HG03060 (cell line): ENCODE measurements around the gene MIER3.
"Not testable (repeated sequence)": the region's sequence is repeated elsewhere in the genome, so short reads cannot be mapped to it uniquely, and the experiment has no call there.

Experiments
- ATAC-seq: cut with Tn5 transposase; IDR thresholded peaks from one replicate; pipeline ENCODE4 v1.9.1; 2021; ENCODE audit warnings: low read depth, moderate number of reproducible peaks; ENCODE audit not compliant: unreplicated experiment

Gene MIER3, protein sequence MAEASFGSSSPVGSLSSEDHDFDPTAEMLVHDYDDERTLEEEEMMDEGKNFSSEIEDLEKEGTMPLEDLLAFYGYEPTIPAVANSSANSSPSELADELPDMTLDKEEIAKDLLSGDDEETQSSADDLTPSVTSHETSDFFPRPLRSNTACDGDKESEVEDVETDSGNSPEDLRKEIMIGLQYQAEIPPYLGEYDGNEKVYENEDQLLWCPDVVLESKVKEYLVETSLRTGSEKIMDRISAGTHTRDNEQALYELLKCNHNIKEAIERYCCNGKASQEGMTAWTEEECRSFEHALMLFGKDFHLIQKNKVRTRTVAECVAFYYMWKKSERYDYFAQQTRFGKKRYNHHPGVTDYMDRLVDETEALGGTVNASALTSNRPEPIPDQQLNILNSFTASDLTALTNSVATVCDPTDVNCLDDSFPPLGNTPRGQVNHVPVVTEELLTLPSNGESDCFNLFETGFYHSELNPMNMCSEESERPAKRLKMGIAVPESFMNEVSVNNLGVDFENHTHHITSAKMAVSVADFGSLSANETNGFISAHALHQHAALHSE

DNA sequence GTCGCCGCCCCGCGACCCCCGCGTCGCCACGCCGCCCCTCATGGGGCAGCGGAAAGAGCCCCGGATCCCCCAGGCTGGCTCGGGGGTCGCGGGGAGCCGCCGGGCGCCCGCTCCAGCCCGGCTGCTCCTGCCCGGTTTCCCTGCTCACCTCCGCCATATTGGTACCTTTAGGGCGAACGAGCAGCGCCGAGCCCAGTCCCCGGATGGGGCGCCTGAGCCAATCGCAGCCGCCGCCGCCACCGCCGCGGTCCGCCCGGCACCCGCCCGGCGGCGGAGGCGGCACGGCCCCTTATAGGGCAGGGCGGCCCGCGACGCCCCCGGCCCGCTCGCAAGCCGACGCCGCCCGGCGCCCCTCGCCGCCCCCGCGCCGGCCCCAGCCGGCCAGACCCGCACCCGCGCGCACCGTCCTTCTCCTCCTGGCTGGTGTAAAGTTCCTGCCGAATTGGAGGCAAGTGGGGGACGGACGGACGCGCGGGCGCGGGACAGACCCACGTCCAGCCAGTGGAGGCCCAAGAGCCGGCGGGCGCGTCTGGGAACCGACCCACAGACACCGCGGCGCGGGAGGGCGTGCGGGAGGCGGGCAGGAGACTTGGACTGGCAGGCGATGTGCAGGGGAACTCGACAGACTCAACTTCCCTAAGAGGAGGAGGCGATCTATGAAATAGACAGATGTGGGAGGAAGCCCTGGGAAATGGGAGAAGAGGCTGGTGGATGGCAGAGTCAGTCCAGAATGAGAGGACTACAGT is at the start of gene MIER3:
MIER3 (minus strand) TSS at position 178 of the 746 bp plus-strand sequence; CDS start at position 157, 21 bp downstream.
- ATAC-seq, result peak; percentile 50

DNA sequence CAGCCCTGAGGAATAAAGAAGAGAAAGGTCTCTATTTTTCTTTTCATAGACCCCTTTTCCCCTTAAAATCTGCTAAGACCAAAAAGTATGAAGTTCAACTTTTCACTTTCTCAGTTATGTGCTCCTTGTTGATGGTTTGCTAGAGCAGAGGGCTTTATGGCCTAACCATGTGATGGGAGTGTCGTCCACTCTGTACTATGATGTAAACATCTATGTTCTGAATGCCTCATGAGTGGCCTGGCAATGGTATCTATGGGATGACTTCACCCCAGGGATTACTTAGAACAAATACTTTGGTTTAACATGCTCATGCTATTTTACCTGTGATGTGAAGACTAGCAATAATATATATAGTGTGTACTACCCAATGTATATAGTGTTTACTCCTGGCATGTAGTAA is 43.7 kb upstream of the MIER3 start:
- no peak for ATAC-seq

DNA sequence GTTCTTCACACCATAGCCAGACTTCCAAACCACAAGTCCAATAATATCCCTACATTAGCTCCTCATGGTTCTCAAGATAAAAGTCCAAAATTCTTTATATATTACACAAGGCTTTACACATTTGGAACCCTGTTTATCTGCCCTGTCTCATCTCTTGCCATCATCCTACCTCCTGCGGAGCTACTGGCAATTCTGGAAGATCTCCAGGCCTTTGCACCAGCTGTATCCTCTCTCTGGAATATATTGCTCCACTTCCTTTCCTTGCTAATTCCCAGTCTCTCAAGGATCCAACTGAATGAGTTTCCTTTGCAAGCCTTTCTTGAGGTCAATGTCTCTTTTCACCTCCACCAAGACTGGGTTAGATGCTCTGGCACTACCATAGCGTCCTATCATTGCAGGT is 41.3 kb upstream of the MIER3 start:
- no peak for ATAC-seq

DNA sequence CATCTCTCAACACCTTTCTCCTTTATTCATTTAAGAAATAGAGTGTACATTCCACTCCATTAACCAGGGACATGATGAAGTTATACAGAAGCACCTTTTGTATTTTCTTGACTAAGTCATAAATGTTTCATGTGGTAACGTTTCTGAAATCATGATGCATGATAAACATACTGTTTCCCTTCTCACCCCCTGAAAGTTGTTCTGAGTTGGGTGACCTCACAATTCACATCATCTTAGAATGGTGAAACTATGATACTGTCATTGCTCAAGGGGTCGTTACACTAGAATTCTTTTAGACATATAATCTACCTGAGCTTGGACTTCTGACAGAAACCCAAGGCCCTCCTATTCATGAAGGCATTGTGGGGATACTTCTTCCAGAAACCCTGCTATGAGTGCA is 37.8 kb upstream of the MIER3 start:
- no peak for ATAC-seq

DNA sequence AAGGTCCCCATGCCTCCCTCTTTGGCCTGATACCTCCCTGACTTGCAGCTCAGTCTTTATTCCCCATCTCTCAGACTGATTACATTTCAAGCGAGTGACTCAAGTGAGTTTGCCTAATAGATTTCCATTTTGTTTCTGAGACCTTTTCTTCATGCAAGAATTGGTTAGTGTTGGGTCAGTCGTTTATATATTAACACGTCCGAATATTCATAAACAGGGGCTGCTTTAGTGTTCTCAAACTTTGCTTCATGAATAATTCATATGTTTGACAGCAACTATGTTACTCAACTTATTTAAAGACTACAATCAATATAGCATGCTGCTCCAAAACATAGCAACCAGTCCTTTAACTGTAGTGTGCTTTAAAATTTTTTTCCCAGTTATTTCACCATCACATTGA is 36.6 kb upstream of the MIER3 start:
- ATAC-seq, result no peak

DNA sequence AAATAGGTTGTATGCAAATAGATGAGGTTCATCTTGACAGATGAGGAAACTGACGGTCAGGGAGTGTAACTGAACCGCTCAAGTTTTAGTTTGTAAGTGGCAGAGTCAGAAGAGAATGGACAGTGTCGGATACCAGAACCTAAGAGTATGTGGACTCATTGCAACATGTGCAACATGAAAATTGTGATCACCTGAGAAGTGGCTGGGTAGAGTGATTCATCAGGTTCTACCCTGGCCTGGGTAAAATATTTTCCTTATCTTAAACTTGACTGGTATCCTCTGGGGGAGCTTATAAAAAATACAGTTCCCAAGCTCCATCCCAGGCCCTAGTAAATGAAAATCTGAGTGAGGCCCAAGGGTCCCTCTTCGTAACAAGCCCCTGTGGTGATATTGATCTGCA is 35.2 kb upstream of the MIER3 start:
- ATAC-seq, result no peak

DNA sequence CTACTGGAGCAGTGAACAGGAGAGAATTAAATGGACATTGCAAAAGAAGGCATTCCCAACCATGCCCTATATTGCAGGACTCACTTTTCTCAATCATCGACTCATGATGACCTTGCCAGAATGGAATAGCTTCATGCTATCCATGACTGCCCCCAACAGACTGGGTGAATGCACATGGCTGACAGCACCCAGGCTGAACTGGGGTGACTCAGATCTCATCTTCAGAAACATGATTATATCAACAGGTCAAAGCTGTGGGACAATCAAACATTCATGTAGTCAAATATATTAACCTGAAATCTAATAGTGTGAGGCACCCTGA is 34.7 kb upstream of the MIER3 start:
- peak; percentile 37 for ATAC-seq

DNA sequence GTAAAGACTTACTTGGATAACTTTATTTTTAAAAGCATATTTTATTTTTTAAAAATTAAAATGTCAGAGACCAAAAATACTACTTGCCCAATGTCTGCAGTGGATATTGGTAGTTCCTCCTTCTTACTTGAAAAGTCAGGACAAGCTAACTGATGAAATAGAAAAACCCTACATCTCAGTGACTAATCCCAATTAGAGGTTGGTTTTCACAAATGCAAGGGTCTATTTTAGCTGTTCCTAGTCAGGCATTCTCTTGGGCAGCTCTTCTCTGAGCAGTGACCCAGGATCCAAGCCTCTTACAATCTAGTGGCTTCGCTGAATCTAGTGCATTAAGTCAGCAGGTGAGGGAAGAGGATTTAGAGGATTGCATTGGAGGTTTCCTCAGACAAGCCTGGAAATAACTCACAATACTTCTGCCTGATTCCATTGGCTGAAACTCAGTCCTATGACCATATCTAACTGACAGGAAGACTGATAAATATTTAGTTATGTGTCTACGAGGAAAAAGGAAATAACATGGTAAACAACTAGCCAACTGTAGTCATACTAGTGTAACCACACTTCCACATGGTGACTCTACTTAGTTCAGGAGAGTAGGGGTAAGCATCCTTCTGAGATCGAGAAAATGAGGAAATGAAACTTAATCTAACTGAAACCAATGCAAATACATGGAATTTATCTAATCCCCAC is 34.2 kb upstream of the MIER3 start:
- ATAC-seq, result peak; percentile 50

DNA sequence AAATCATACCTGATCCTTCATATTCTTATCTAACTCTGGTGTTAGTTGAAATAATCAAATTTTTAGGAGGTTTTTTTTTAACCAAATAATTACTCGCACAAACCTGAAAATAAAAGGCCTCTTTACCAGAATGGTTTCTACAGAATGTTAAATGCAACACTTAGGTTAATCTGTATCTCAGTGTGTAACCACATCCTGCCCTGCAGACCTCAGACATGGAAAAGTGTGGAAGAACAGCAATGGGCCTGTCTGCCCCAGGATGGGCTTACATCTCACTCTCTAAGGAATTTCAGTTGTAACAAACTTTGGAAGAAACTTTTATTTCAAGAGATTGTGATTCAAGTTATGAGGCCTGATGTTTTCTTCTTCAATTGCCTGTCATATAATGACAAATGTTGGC is 32.5 kb upstream of the MIER3 start:
- no peak for ATAC-seq

DNA sequence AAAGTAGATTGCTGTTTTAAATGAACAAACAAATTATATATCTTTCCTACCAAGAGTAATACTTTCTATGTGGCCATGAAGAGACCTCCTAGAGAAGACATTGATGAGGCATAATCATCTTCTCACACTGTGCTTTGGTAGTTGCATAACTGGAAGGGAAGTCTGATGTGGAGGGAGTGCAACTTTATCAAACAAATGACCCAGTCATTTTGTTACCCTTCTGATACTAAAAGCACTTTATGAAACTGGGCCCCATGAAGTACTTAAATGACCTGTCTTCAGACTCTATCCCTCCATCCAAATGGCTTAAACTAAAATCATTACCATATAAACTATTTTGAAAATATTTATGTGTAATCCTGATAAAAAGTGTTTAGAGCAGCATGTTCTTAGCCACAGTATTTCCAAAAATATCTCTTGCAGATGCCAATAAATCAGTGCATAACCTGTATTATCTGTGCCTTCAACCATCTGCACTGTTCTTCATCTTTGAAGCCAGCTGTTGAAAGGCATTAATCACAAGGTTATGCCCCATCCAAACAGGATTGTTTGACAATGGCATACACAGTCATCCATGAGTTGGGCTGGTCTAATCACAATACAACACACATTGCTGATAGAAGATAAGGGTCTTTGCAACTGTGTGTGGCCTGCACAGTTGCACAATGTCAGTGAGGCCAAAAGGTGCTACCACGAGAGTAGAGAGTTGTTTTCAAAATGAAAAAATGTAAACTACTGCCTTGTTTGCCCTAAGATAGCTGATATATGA is 31.9 kb upstream of the MIER3 start:
- no peak for ATAC-seq

DNA sequence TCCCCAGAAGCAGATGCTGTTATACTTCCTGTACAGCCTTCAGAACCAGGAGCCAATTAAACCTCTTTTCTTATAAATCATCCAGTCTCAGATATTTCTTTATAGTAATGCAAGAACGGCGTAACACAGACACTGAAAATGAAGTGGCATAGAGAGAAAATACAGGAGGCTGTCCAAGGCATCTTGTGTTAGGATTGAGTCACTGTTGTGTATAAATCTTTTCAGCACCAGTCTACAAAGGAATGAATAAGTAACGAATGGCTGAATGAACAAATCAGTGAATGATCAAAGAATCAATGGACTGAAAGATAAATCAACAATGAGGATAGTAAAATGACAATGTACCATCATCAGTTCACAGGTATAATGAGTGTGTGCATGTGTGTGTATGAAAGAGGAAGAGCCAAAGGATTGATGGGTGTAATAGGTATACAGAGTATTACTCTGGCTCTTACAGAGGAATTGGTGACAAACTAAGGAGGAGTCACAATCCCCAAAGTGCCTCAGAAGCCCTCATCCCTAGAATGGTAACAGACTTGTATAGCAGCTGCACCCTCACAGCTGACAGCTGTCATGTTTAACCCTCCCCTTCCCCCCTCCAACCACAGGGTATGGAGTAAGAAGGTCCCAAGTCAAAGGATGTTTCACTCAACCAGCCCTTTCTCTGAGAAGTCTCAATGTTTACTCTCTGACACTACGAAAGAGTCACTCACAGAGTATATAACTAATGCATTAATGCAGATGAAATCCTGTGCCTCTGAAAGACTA is 29.8 kb upstream of the MIER3 start:
- no peak for ATAC-seq

DNA sequence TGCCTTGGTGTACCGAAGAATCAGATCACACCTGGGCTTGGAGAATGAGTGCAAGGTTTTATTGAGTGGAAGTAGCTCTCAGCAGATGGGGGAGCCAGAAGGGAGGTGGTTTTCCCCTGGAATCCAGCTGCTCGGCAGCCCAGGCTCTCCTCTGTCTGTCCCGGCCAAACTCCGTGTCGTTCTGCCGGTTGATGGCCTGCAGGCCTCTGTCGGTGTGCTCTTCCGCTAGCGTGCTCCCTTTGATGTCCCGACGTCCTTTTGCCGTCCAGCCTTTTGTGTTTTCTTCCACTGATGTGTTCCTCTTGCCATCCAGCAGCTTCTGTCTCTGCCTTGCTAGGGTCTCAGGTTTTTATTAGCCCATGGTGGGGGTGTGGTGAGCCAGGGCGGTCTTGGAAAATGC is 28.0 kb upstream of the MIER3 start:
- no peak for ATAC-seq

DNA sequence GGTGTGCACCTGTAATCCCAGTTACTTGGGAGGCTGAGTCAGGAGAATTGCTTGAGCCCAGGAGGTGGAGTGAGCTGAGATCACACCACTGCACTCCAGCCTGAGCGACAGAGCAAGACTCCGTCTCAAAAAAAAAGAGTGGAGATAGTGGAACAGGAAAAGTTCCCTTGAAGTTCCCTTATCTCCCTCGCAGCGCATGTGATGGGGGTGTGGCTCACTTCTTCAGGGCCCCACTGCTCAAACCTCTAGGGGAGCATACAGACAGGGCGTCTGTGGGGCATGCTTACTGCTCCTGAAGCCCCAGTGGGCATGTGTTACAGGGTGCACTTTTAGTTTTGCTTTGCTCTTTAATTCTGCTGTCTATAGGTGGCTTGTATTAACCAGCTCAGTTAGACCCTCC is 27.6 kb upstream of the MIER3 start:
- not testable (repeated sequence) for ATAC-seq

DNA sequence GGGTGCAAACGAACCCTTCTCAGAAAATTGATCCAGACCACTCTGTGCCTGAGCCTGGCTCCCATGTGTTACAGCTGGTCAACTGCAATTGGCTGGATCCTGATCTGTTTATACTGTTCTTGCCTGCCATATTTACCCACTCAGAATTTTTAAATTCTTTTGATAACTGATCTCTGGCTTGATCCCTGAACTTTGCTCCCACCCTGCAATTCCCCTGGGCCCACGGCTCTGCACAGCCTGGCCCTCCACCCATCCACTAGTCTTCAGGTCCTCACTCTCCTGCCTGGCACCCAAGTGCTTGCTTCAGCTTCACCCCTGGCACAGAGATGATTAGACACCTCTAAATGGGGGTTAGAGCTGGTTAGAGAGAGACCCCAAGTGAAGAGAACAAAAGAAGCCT is 25.9 kb upstream of the MIER3 start:
- ATAC-seq, result no peak

DNA sequence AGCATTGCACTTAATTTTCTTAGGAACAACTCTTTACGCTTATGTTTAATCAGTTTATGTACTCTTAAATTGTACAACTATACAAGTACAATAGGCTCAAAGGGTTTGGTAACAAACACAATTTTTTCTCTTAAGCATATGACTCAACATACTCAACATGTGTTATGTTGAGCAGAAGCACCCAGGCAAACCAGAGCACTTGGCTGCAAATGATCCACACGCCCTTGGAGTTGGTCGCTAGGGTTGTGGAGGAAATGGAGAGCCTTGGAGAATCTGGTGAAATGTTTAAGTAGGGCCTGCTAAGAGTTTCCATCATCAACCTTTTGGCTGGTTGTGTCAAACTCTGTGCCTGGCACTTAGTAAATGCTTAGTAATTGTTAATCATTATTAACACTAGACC is 25.1 kb upstream of the MIER3 start:
- no peak for ATAC-seq

DNA sequence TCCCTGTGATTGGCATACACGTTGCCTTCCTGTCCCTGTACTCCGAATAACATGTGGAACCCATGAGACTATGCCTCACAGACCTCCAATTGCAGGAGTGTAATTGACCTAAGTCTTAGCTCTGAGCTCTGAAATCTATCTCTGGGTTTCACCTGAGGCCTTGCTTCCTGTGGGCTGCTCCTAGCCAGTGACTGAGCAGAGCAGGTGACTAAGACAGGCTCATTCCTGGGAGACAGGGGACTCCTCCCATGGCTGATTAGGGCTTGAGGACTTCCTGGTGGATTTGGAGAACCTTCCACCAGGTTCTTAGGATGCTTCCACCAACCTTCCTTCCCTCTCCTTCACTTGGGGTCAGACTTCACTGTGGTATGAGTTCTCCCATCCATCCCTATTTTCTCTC is 22.3 kb upstream of the MIER3 start:
- no peak for ATAC-seq

DNA sequence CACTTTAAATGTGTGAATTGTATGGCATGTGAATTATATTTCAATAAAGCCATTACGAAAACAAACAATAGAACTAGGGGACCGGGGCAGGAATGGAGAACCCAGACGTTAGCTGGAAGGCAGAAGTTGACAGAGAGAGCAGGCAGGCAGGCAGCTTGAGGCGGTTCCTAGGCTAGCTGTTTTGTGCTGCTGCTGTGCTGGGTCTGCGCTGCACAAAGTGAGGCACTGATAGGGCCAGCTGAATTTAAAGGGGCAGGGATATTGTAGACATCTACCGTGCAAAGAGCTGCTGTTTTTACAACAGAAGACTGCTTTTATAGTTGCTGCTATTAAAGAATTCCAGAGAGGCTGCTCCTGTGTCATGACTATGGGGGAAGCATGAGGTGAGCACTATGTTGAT is 21.6 kb upstream of the MIER3 start:
- ATAC-seq, result no peak

DNA sequence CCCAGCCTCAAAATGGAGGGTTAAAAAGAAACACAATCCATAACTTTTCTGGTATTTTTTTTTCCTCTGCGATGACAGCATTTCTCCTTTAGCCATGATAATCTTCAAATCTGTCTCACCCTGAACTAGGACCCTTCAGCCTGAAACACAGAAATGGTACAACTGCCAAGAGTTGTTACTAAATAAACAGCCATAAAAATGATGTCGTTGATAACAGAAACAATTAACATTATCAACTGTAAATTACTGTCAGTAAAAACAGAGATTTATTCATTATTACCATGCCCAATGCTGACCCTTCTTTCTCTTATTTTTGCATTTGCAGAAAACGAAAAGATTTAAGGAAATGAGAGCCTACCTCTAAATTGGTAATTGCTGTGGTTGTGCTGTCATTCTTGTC is 19.4 kb upstream of the MIER3 start:
- ATAC-seq, result no peak

DNA sequence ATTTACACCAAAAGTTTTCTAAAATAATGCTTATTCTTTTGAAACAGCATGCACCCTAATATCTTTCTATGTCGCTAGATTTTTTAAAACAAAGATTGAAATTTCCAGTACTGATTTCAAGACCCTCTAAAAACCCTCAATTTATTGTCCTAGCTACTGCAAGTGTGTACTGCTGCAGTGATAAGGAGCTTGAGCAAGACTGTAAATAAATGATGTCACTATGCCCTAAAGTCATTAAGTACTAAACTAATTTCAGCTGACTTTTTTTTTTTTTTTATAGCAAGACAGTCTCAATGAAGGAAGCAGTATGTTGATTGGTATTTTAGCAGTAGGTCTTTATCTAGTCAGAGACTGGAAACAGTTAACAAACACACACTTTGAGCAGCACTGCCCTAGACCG is 12.2 kb upstream of the MIER3 start:
- no peak for ATAC-seq

DNA sequence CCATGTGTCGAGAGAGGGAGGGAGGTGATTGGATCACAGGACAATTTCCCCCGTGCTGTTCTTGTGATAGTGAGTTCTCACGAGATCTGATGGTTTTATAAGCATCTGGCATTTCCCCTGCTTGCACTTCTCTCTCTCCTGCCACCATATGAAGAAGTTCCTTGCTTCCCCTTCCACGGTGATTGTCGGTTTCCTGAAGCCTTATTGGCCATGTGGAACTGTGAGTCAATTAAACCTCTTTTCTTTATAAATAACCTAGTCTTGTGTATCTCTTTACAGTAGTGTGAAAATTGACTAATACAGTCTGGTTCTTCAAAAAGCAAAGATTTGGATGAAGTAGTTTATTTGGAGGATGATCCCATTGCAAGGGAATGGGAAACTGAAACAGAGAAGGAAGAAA is 11.3 kb upstream of the MIER3 start:
- no peak for ATAC-seq
